Endothelial cell of umbilical vein (primary cell): Measurements from ENCODE around the gene RBM5.

Source experiments
- CTCF ChIP-seq, 2 donors: IDR thresholded peaks; 1 replicate in 1 of 2; 2 replicates in 1 of 2; pipeline ENCODE4 v1.5.1; 2011; ENCODE audit warnings: low read length in 2 of 2, mild to moderate bottlenecking in 2 of 2, moderate library complexity in 2 of 2, control low read depth in 1 of 2, inconsistent platforms in 1 of 2, low read depth in 1 of 2; ENCODE audit not compliant: insufficient read depth in 1 of 2; ENCODE audit errors: extremely low read depth in 1 of 2
- EZH2 ChIP-seq: IDR thresholded peaks from 2 replicates; pipeline ENCODE4 v1.6.1; 2012; ENCODE audit warnings: borderline replicate concordance, low read depth, mild to moderate bottlenecking, moderate library complexity, low read length, inconsistent platforms; ENCODE audit not compliant: severe bottlenecking
- FOS ChIP-seq: IDR thresholded peaks from 2 replicates; pipeline ENCODE4 v1.6.1; 2011; ENCODE audit warnings: mild to moderate bottlenecking, low read length, moderate library complexity, borderline replicate concordance; ENCODE audit not compliant: insufficient read depth
- GATA2 ChIP-seq: IDR thresholded peaks from 2 replicates; pipeline ENCODE4 v1.7.0; 2011; ENCODE audit warnings: low read depth, mild to moderate bottlenecking, moderate library complexity, mixed read lengths, low read length; ENCODE audit not compliant: insufficient read length, insufficient read depth
- JUN ChIP-seq: IDR thresholded peaks from 2 replicates; pipeline ENCODE4 v1.6.1; 2011; ENCODE audit warnings: borderline replicate concordance, low read depth; ENCODE audit not compliant: insufficient read length, insufficient read depth
- MAX ChIP-seq: IDR thresholded peaks from 2 replicates; pipeline ENCODE4 v1.6.1; 2011; ENCODE audit not compliant: insufficient read depth, insufficient read length
- POLR2A ChIP-seq: IDR thresholded peaks from 2 replicates; pipeline ENCODE4 v1.6.1; 2012; ENCODE audit warnings: low read depth, mild to moderate bottlenecking, control low read depth, low read length
- POLR2AphosphoS5 ChIP-seq: IDR thresholded peaks from 2 replicates; pipeline ENCODE4 v1.6.1; 2012; ENCODE audit warnings: low read depth, mild to moderate bottlenecking, control low read depth, low read length, moderate library complexity; ENCODE audit not compliant: insufficient read depth

DNA sequence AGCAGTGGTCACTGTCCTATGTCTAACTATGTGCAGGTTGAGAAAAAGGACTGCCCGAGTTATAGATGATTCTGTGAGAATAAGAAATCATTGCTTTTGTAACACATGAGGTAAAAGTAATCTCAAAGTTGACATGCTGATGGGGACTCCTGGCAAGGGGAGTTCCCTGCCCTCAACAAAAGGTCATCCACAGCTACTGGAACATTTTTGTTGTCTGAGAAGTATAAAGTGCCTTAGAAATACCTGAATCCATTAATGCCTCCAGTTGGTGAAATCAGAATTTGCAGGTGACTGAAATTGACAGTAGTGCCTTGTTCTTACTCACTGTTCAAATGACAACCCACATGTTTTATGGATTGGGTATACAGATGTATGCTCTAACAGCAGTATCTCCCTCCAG lies 43.7 kb upstream of the RBM5 start:
- TF ChIP-seq CTCF (IDR thresholded peaks at IDR 0.05; ENCODE audit: extremely low read depth in 1 of 2, insufficient read depth in 1 of 2, low read depth in 1 of 2, low read length in 2 of 2) (no peak), POLR2A (no peak), POLR2AphosphoS5 (no peak), MAX (no peak), JUN (no peak), EZH2 (no peak), GATA2 (no peak), FOS (no peak)
